ENCODE measurements around the gene OR11A1. TPM values are rescaled to one million over a fixed set of nuclear protein-coding genes. Genes with fewer than 3 reads are reported as not detected.

The OR11A1 gene
- total RNA-seq, 1 donor from 2014 or later = not detected

- TF ChIP-seq, protein P1, sequence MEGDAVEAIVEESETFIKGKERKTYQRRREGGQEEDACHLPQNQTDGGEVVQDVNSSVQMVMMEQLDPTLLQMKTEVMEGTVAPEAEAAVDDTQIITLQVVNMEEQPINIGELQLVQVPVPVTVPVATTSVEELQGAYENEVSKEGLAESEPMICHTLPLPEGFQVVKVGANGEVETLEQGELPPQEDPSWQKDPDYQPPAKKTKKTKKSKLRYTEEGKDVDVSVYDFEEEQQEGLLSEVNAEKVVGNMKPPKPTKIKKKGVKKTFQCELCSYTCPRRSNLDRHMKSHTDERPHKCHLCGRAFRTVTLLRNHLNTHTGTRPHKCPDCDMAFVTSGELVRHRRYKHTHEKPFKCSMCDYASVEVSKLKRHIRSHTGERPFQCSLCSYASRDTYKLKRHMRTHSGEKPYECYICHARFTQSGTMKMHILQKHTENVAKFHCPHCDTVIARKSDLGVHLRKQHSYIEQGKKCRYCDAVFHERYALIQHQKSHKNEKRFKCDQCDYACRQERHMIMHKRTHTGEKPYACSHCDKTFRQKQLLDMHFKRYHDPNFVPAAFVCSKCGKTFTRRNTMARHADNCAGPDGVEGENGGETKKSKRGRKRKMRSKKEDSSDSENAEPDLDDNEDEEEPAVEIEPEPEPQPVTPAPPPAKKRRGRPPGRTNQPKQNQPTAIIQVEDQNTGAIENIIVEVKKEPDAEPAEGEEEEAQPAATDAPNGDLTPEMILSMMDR (IDR thresholded peaks at IDR 0.05; ENCODE audit: insufficient read depth, low read length, poor library complexity, severe bottlenecking) = no peak
- no peaks in the 10 kb centered on the region for H3K36me3 ChIP-seq (ENCODE audit: control insufficient read depth, insufficient read depth, low read length)
- DNase-seq (ENCODE audit: low read depth) = no peak
- no peak overlapping the region for H3K4me3 ChIP-seq (ENCODE audit: low read depth, low read length)
- H3K27me3 ChIP-seq (ENCODE audit: control insufficient read depth, insufficient read depth, low read length) = no peaks in the 10 kb centered on the region
Observed at GRCh38 chr6:29494131-29494530, 37.3 kb upstream of the OR11A1 start.

DNA sequence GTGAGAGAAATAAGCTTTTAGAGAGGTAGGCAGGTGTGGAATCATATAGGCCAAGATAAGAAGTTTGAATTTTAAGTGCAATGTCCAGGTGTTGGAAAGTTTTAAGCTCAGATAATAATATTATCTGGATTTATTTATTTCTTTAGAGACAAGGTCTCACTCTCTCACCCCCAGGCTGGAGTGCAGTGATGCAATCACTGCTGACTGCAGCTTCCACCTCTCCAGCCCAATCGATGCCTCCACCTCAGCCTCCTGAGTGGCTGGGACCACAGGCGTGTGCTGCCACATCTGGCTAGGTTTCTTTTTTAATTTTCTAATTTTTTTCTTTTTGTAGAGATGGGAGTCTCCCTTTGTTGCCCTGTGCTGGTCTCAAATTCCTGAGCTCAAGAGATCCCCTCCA, 36.4 kb upstream of the OR11A1 start:
- no peaks in the 10 kb centered on the region for H3K27me3 ChIP-seq (ENCODE audit: control insufficient read depth, insufficient read depth, low read length)
- no peak for DNase-seq (ENCODE audit: low read depth)
- no peak overlapping the region for H3K4me3 ChIP-seq (ENCODE audit: low read depth, low read length)
- no peaks in the 10 kb centered on the region for H3K36me3 ChIP-seq (ENCODE audit: control insufficient read depth, insufficient read depth, low read length)
- TF ChIP-seq, protein P1 (IDR thresholded peaks at IDR 0.05; ENCODE audit: insufficient read depth, low read length, poor library complexity, severe bottlenecking) = no peak

- H3K4me3 ChIP-seq (ENCODE audit: low read depth, low read length) = no peak overlapping the region
- no peaks in the 10 kb centered on the region for H3K36me3 ChIP-seq (ENCODE audit: control insufficient read depth, insufficient read depth, low read length)
- no peaks in the 10 kb centered on the region for H3K27me3 ChIP-seq (ENCODE audit: control insufficient read depth, insufficient read depth, low read length)
- TF ChIP-seq, protein P1 (IDR thresholded peaks at IDR 0.05; ENCODE audit: insufficient read depth, low read length, poor library complexity, severe bottlenecking) = no peak
- no peak for DNase-seq (ENCODE audit: low read depth)
Observed at GRCh38 chr6:29491574-29491973, 34.7 kb upstream of the OR11A1 start.

- TF ChIP-seq, protein P1 (IDR thresholded peaks at IDR 0.05; ENCODE audit: insufficient read depth, low read length, poor library complexity, severe bottlenecking) = no peak
- Histone ChIP-seq H3K4me3 (ENCODE audit: low read depth, low read length) (no peak overlapping the region), H3K27me3 (ENCODE audit: control insufficient read depth, insufficient read depth, low read length) (no peaks in the 10 kb centered on the region), H3K36me3 (ENCODE audit: control insufficient read depth, insufficient read depth, low read length) (no peaks in the 10 kb centered on the region)
- DNase-seq (ENCODE audit: low read depth) = no peak
Observed at GRCh38 chr6:29490552-29490951, 33.7 kb upstream of the OR11A1 start.

- no peaks in the 10 kb centered on the region for H3K27me3 ChIP-seq (ENCODE audit: control insufficient read depth, insufficient read depth, low read length)
- no peak overlapping the region for H3K4me3 ChIP-seq (ENCODE audit: low read depth, low read length)
- no peak for DNase-seq (ENCODE audit: low read depth)
- H3K36me3 ChIP-seq (ENCODE audit: control insufficient read depth, insufficient read depth, low read length) = no peaks in the 10 kb centered on the region
- TF ChIP-seq, protein P1 (IDR thresholded peaks at IDR 0.05; ENCODE audit: insufficient read depth, low read length, poor library complexity, severe bottlenecking) = no peak
Observed at GRCh38 chr6:29490055-29490454, 33.2 kb upstream of the OR11A1 start.

- Histone ChIP-seq H3K4me3 (ENCODE audit: low read depth, low read length) (no peak overlapping the region), H3K27me3 (ENCODE audit: control insufficient read depth, insufficient read depth, low read length) (no peaks in the 10 kb centered on the region), H3K36me3 (ENCODE audit: control insufficient read depth, insufficient read depth, low read length) (no peaks in the 10 kb centered on the region)
- TF ChIP-seq, protein P1 (IDR thresholded peaks at IDR 0.05; ENCODE audit: insufficient read depth, low read length, poor library complexity, severe bottlenecking) = no peak
- DNase-seq (ENCODE audit: low read depth) = no peak
Observed at GRCh38 chr6:29489286-29489685, 32.4 kb upstream of the OR11A1 start.
